AG10803 (cell line): ENCODE measurements around the gene INTS2.

Experiments used
- DNase-seq: peaks from one replicate; pipeline ENCODE4 v3.0.0; 2010; ENCODE audit warnings: low read depth
- H3K4me3 ChIP-seq: 2 replicates; pipeline ENCODE4 v1.5.1; 2011; ENCODE audit warnings: mild to moderate bottlenecking, low read length, control low read depth
- CTCF ChIP-seq: conservative IDR thresholded peaks from 2 replicates; pipeline ENCODE4 v1.5.1; 2011; ENCODE audit warnings: mild to moderate bottlenecking, low read length, control low read depth, inconsistent platforms

INTS2 gene

GRCh38 chr17:61875804-61876203, 52.0 kb downstream of the INTS2 start:
- no peak for TF ChIP-seq CTCF
- no peak overlapping the region for H3K4me3 ChIP-seq
- no peak for DNase-seq

- DNase-seq, result no peak
- TF ChIP-seq CTCF, result no peak
- H3K4me3 ChIP-seq, result no peak overlapping the region
Observed at GRCh38 chr17:61875285-61875684, 52.5 kb downstream of the INTS2 start.

- no peak for TF ChIP-seq CTCF
- DNase-seq, result no peak
Observed at GRCh38 chr17:61874075-61874474, 53.7 kb downstream of the INTS2 start.

GRCh38 chr17:61872099-61872498, 55.7 kb downstream of the INTS2 start:
- DNase-seq, result no peak
- no peak overlapping the region for H3K4me3 ChIP-seq
- no peak for TF ChIP-seq CTCF

More at GRCh38 chr17:61874075-61874474, 53.7 kb downstream of the INTS2 start:
- H3K4me3 ChIP-seq, result no peak overlapping the region

GRCh38 chr17:61869138-61869537, 58.6 kb downstream of the INTS2 start:
- no peak overlapping the region for H3K4me3 ChIP-seq

GRCh38 chr17:61868074-61868473, 59.7 kb downstream of the INTS2 start:
- no peak overlapping the region for H3K4me3 ChIP-seq
- TF ChIP-seq CTCF, result no peak
- DNase-seq, result no peak

More at GRCh38 chr17:61869138-61869537, 58.6 kb downstream of the INTS2 start:
- TF ChIP-seq CTCF, result no peak
- no peak for DNase-seq

- no peak overlapping the region for H3K4me3 ChIP-seq
- no peak for DNase-seq
- no peak for TF ChIP-seq CTCF
Observed at GRCh38 chr17:61867033-61867432, 60.7 kb downstream of the INTS2 start.
